Neutrophil (primary cell): ENCODE data around the gene LY86.

ENCODE experiments used
- H3K27ac ChIP-seq: fragments of 200-600 bp; sonication (generic); 2 replicates; pipeline ENCODE4 v1.5.1; 2016; ENCODE audit warnings: mild to moderate bottlenecking, moderate library complexity
- H3K27me3 ChIP-seq: fragments of 200-600 bp; sonication (generic); 2 replicates; pipeline ENCODE4 v1.6.0; 2016; ENCODE audit warnings: mild to moderate bottlenecking
- H3K36me3 ChIP-seq: fragments of 200-600 bp; sonication (generic); 2 replicates; pipeline ENCODE4 v1.5.1; 2017
- H3K4me1 ChIP-seq, 2 experiments: fragments of 200-600 bp in 1 of 2; sonication (generic) in 1 of 2; 1 replicate in 1 of 2; 2 replicates in 1 of 2; pipeline versions ENCODE4 v1.5.1 to v1.6.1; 2013 to 2016; ENCODE audit warnings: low read depth in 1 of 2, low read length in 1 of 2, mild to moderate bottlenecking in 1 of 2, moderate library complexity in 1 of 2; ENCODE audit not compliant: control insufficient read depth in 1 of 2, insufficient read depth in 1 of 2
- H3K4me3 ChIP-seq, 2 experiments: fragments of 200-600 bp in 1 of 2; sonication (generic) in 1 of 2; 1 replicate in 1 of 2; 2 replicates in 1 of 2; pipeline ENCODE4 v1.5.1; 2013 to 2016; ENCODE audit warnings: low read depth in 1 of 2, low read length in 1 of 2, mild to moderate bottlenecking in 1 of 2, moderate library complexity in 1 of 2
- H3K9me3 ChIP-seq: fragments of 200-600 bp; sonication (generic); 2 replicates; pipeline ENCODE4 v1.5.1; 2016
- CTCF ChIP-seq: fragments of 200-600 bp; sonication (generic); IDR thresholded peaks from 2 replicates; pipeline ENCODE4 v1.5.1; 2016; ENCODE audit warnings: antibody characterized with exemption

Gene LY86

GRCh38 chr6:6678185-6678671, 89.7 kb downstream of the LY86 start:
- no peak for TF ChIP-seq CTCF
- Histone ChIP-seq H3K27ac (peak overlapping the region; percentile 19), H3K27me3 (peaks cover under 1% of the 10 kb centered on the region), H3K36me3 (no peaks in the 10 kb centered on the region), H3K4me1 (peaks cover 55 to 65% of the 10 kb centered on the region in 2 experiments), H3K9me3 (no peaks in the 10 kb centered on the region), H3K4me3 (no peak overlapping the region)

- H3K9me3 ChIP-seq, result no peaks in the 10 kb centered on the region
- no peaks in the 10 kb centered on the region for H3K36me3 ChIP-seq
- TF ChIP-seq CTCF, result no peak
- no peak overlapping the region for H3K4me3 ChIP-seq
- H3K4me1 ChIP-seq, result peaks cover 55 to 71% of the 10 kb centered on the region in 2 experiments
- H3K27ac ChIP-seq, result no peak overlapping the region
- H3K27me3 ChIP-seq, result no peaks in the 10 kb centered on the region
Measured at GRCh38 chr6:6678811-6679210, 90.3 kb downstream of the LY86 start.

GRCh38 chr6:6679633-6680032, 91.1 kb downstream of the LY86 start:
- Histone ChIP-seq H3K27ac (no peak overlapping the region), H3K27me3 (no peaks in the 10 kb centered on the region), H3K9me3 (no peaks in the 10 kb centered on the region), H3K4me3 (no peak overlapping the region), H3K36me3 (no peaks in the 10 kb centered on the region), H3K4me1 (peaks cover 55 to 79% of the 10 kb centered on the region in 2 experiments)
- TF ChIP-seq CTCF, result no peak

DNA sequence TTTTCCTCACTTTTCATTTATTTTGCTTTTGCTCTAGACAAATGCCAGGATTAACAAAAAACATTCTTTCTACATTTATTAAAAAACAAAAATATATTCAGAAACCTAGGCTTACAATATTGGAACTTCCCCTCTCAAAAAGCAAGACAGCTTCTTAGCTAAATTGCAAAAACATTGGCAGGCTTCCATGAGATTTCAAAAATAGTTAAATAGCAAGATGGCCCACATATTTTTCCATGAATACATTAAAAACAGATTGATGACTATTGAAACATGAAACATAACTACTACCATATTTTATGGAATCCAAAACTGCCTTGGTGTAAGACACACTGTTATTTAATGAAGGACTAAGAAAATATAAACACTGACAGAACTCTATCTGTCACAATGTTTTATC, 92.0 kb downstream of the LY86 start:
- H3K4me3 ChIP-seq, result no peak overlapping the region
- peak overlapping the region; percentile 52 for H3K27ac ChIP-seq
- H3K9me3 ChIP-seq, result no peaks in the 10 kb centered on the region
- H3K27me3 ChIP-seq, result no peaks in the 10 kb centered on the region
- H3K36me3 ChIP-seq, result no peaks in the 10 kb centered on the region
- no peak for TF ChIP-seq CTCF
- peaks cover 59 to 88% of the 10 kb centered on the region in 2 experiments for H3K4me1 ChIP-seq

- Histone ChIP-seq H3K27ac (no peak overlapping the region), H3K36me3 (no peaks in the 10 kb centered on the region), H3K4me1 (peaks cover 67 to 96% of the 10 kb centered on the region in 2 experiments), H3K4me3 (no peak overlapping the region), H3K27me3 (no peaks in the 10 kb centered on the region), H3K9me3 (no peaks in the 10 kb centered on the region)
- TF ChIP-seq CTCF, result no peak
Measured at GRCh38 chr6:6681075-6681849, 92.7 kb downstream of the LY86 start.
